ENCODE measurements around the gene ZNRF1.

- TF ChIP-seq CTCF (conservative IDR thresholded peaks at IDR 0.05; ENCODE audit: low read depth, low read length) (no peak), MAZ (IDR thresholded peaks at IDR 0.05; ENCODE audit: borderline replicate concordance, low read depth, low read length) (no peak), SMC3 (IDR thresholded peaks at IDR 0.05; ENCODE audit: low read depth, low read length) (no peak), NFE2L2 (IDR thresholded peaks at IDR 0.05; ENCODE audit: low read depth, low read length) (no peak), RAD21 (IDR thresholded peaks at IDR 0.05; ENCODE audit: low read length) (no peak)
Measured at GRCh38 chr16:75004460-75004859, 5.6 kb downstream of the ZNRF1 start.
